SK-N-SH (cell line): ENCODE results near the gene THEM5. TPM values are rescaled to one million over a fixed set of nuclear protein-coding genes. Genes with fewer than 3 reads are reported as not detected.

Source experiments
- CTCF ChIA-PET: fragments of 300-600, 350-600 bp; formaldehyde crosslinking; extraction: SDS; loops from one replicate; lab custom pipeline; 2021; lab: Yijun Ruan, JAX
- POLR2A ChIA-PET: fragments of 350-600 bp; sonication (Branson Sonifier 250); formaldehyde crosslinking; extraction: SDS; loops from one replicate; lab custom pipeline; 2020; ENCODE audit warnings: antibody characterized with exemption, inconsistent platforms; lab: Yijun Ruan, JAX
- DNase-seq: peaks from one replicate; pipeline ENCODE4 v3.0.0; 2012
- H2AFZ ChIP-seq: fragments of 200-600 bp; sonication (generic); 2 replicates; pipeline ENCODE4 v1.8.1; 2016; ENCODE audit warnings: antibody characterized with exemption, mild to moderate bottlenecking, low read depth
- H3F3A ChIP-seq: fragments of 200-600 bp; sonication (generic); replicated peaks from 2 replicates; pipeline ENCODE3; 2016; ENCODE audit warnings: antibody characterized with exemption, mild to moderate bottlenecking; ENCODE audit not compliant: insufficient read depth
- H3K27ac ChIP-seq, 2 experiments: fragments of 200-500 bp in 1 of 2; fragments of 200-600 bp in 1 of 2; sonication (Bioruptor generic) in 1 of 2; sonication (generic), shearing (Covaris generic) in 1 of 2; 2 replicates each; pipeline versions ENCODE4 v1.5.1 to v1.6.1; 2014 to 2016; ENCODE audit warnings: low read depth in 2 of 2, inconsistent platforms in 1 of 2, low read length in 1 of 2, mild to moderate bottlenecking in 1 of 2, mixed read lengths in 1 of 2
- H3K27me3 ChIP-seq: fragments of 200-600 bp; sonication (generic), shearing (Covaris generic); 2 replicates; pipeline ENCODE4 v1.6.1; 2016; ENCODE audit warnings: mixed run types; ENCODE audit not compliant: insufficient read depth
- H3K36me3 ChIP-seq, 2 experiments: fragments of 200-500 bp in 1 of 2; fragments of 200-600 bp in 1 of 2; sonication (Bioruptor generic) in 1 of 2; sonication (generic) in 1 of 2; replicated peaks in 1 of 2; 2 replicates each; pipeline versions ENCODE3 to v1.5.1; 2014 to 2016; ENCODE audit warnings: low read length in 1 of 2, mild to moderate bottlenecking in 1 of 2; ENCODE audit not compliant: insufficient read depth in 2 of 2, control insufficient read depth in 1 of 2
- H3K4me1 ChIP-seq, 2 experiments: fragments of 200-500 bp in 1 of 2; fragments of 200-600 bp in 1 of 2; sonication (Bioruptor generic) in 1 of 2; sonication (generic), shearing (Covaris generic) in 1 of 2; 2 replicates each; pipeline versions ENCODE4 v1.5.1 to v1.6.1; 2014 to 2016; ENCODE audit warnings: low read depth in 1 of 2, low read length in 1 of 2, mixed run types in 1 of 2; ENCODE audit not compliant: insufficient read depth in 2 of 2, control insufficient read depth in 1 of 2
- H3K4me2 ChIP-seq: fragments of 200-600 bp; sonication (generic), shearing (Covaris generic); 2 replicates; pipeline ENCODE4 v1.6.1; 2017; ENCODE audit warnings: mixed run types
- H3K4me3 ChIP-seq, 2 experiments: fragments of 200-500 bp in 1 of 2; fragments of 200-600 bp in 1 of 2; sonication (Bioruptor generic) in 1 of 2; sonication (generic), shearing (Covaris generic) in 1 of 2; 2 replicates each; pipeline versions ENCODE4 v1.5.1 to v1.8.1; 2014 to 2016; ENCODE audit warnings: low read depth in 2 of 2, inconsistent platforms in 1 of 2, low read length in 1 of 2, mild to moderate bottlenecking in 1 of 2, mixed read lengths in 1 of 2, moderate library complexity in 1 of 2
- H3K79me2 ChIP-seq: fragments of 200-600 bp; sonication (generic); 2 replicates; pipeline ENCODE4 v1.8.1; 2017; ENCODE audit warnings: mild to moderate bottlenecking; ENCODE audit not compliant: insufficient read depth
- H3K9ac ChIP-seq: fragments of 200-600 bp; sonication (generic); 2 replicates; pipeline ENCODE4 v1.6.1; 2017; ENCODE audit warnings: mixed run types
- H3K9me2 ChIP-seq: fragments of 200-600 bp; sonication (generic); 2 replicates; pipeline ENCODE4 v1.6.1; 2017; ENCODE audit warnings: mixed run types
- H3K9me3 ChIP-seq: fragments of 200-600 bp; sonication (generic); 2 replicates; pipeline ENCODE4 v1.6.1; 2017; ENCODE audit warnings: mixed run types, mild to moderate bottlenecking, moderate library complexity
- H4K20me1 ChIP-seq: fragments of 200-600 bp; sonication (generic); 2 replicates; pipeline ENCODE4 v1.6.1; 2017; ENCODE audit warnings: mild to moderate bottlenecking, mixed run types; ENCODE audit not compliant: insufficient read depth
- ELF1 ChIP-seq: IDR thresholded peaks from 2 replicates; pipeline ENCODE4 v1.4.0; 2012
- FOSL2 ChIP-seq: IDR thresholded peaks from 2 replicates; pipeline ENCODE4 v1.4.0; 2012; ENCODE audit warnings: low read depth, mild to moderate bottlenecking, moderate library complexity, borderline replicate concordance
- GATA2 ChIP-seq: sonication (generic); formaldehyde crosslinking; IDR thresholded peaks from 2 replicates; pipeline ENCODE4 v1.5.0; 2020; ENCODE audit warnings: mild to moderate bottlenecking, missing genetic modification reagents
- JUND ChIP-seq: IDR thresholded peaks from 2 replicates; pipeline ENCODE4 v1.4.0; 2012
- POLR2AphosphoS5 ChIP-seq: IDR thresholded peaks from 2 replicates; pipeline ENCODE4 v1.6.1; 2012; ENCODE audit warnings: low read depth, low read length
- RAD21 ChIP-seq: IDR thresholded peaks from 2 replicates; pipeline ENCODE4 v1.6.1; 2012; ENCODE audit warnings: mild to moderate bottlenecking, low read length
- SIN3A ChIP-seq: IDR thresholded peaks from 2 replicates; pipeline ENCODE4 v1.6.1; 2012; ENCODE audit warnings: low read depth, mild to moderate bottlenecking, low read length, moderate library complexity, borderline replicate concordance
- SMC3 ChIP-seq: IDR thresholded peaks from 2 replicates; pipeline ENCODE4 v1.6.1; 2012; ENCODE audit warnings: low read depth, low read length, improper control_type of control experiment
- TAF1 ChIP-seq: IDR thresholded peaks from 2 replicates; pipeline ENCODE4 v1.6.1; 2012; ENCODE audit warnings: low read depth, mild to moderate bottlenecking, low read length, moderate library complexity, borderline replicate concordance
- TEAD4 ChIP-seq: IDR thresholded peaks from 2 replicates; pipeline ENCODE4 v1.4.0; 2012; ENCODE audit warnings: mild to moderate bottlenecking, borderline replicate concordance; ENCODE audit not compliant: insufficient read depth
- WGBS: methylation state at CpG from one replicate; pipeline ENCODE4 v1.1.6; 2017; ENCODE audit warnings: low lambda C conversion rate; 5-methylcytosine and 5-hydroxymethylcytosine counted together
- polyA plus RNA-seq, 3 experiments: library from polyadenylated mRNA; depleted of rRNA; stranded (reverse); fragments of >200 nt; gene quantifications; 2 replicates each; pipeline ENCODE4 v1.2.3, GENCODE V29; 2012
- TF ChIP-seq, protein P1 (sequence below): fragments of 150-350 bp; IDR thresholded peaks from 2 replicates; pipeline ENCODE4 v1.6.1; 2016; ENCODE audit warnings: mild to moderate bottlenecking, low read depth, low read length
- TF ChIP-seq, protein P2 (sequence below): IDR thresholded peaks from 2 replicates; pipeline ENCODE4 v1.4.0; 2012; ENCODE audit warnings: low read depth, borderline replicate concordance
- TF ChIP-seq, protein P3 (sequence below): IDR thresholded peaks from 2 replicates; pipeline ENCODE4 v1.6.1; 2012; ENCODE audit warnings: mild to moderate bottlenecking, low read depth, low read length, moderate library complexity
- TF ChIP-seq, protein P4 (sequence below): IDR thresholded peaks from 2 replicates; pipeline ENCODE4; 2012

THEM5 gene
- polyA plus RNA-seq, 1 of the 3 experiments (the other 2 are of a cell fraction), result not detected

DNA sequence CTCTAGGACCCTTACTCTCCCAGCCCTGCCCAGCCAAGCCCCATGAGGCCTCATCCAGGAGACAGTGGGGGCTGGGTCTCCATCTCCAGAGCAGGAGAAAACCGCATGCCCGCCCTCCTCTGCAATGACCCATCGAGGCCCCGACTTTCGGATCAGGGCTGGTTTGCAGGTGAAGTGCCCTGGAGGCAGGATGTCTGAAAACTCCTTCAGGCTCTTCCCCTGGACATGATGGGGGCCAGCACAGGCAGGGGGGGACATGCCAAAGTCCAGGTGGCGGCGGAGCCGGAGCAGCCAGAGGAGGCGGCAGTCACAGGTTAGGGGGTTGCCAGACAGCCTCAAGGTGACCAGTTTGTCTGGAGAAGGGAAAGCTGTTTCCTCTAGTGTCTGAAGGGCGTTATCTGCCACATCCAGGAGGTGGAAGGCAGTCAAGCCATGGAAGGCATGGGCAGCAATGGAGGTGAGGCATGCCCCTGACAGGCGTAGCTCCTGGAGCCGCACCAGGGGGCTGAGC, 52.1 kb downstream of the THEM5 start:
- WGBS, result 84% methylated on average over 8 of the region's 12 CpGs
- no peaks in the 10 kb centered on the region for H3K36me3 ChIP-seq
- H3K9me3 ChIP-seq, result no peaks in the 10 kb centered on the region
- ChIA-PET CTCF (interaction anchor here (2.5 kb wide), 1 partner anchor 12 kb away, joined by 9 read pairs; no protein-coding TSS in a partner anchor), POLR2A (no interaction called here)
- no peaks in the 10 kb centered on the region for H3F3A ChIP-seq
- H3K27me3 ChIP-seq, result peaks cover 53% of the 10 kb centered on the region
- H3K27ac ChIP-seq, result no peak overlapping the region; a peak in 1 of 4 replicates
- no peak for DNase-seq
- no peak overlapping the region for H3K4me2 ChIP-seq
- TF ChIP-seq ELF1 (no peak), SMC3 (no peak), JUND (no peak), SIN3A (no peak), FOSL2 (no peak), TEAD4 (no peak), GATA2 (no peak), RAD21 (no peak), POLR2AphosphoS5 (no peak), TAF1 (no peak)
- TF ChIP-seq, protein P1, sequence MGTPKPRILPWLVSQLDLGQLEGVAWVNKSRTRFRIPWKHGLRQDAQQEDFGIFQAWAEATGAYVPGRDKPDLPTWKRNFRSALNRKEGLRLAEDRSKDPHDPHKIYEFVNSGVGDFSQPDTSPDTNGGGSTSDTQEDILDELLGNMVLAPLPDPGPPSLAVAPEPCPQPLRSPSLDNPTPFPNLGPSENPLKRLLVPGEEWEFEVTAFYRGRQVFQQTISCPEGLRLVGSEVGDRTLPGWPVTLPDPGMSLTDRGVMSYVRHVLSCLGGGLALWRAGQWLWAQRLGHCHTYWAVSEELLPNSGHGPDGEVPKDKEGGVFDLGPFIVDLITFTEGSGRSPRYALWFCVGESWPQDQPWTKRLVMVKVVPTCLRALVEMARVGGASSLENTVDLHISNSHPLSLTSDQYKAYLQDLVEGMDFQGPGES, result no peak
- TF ChIP-seq, protein P2, sequence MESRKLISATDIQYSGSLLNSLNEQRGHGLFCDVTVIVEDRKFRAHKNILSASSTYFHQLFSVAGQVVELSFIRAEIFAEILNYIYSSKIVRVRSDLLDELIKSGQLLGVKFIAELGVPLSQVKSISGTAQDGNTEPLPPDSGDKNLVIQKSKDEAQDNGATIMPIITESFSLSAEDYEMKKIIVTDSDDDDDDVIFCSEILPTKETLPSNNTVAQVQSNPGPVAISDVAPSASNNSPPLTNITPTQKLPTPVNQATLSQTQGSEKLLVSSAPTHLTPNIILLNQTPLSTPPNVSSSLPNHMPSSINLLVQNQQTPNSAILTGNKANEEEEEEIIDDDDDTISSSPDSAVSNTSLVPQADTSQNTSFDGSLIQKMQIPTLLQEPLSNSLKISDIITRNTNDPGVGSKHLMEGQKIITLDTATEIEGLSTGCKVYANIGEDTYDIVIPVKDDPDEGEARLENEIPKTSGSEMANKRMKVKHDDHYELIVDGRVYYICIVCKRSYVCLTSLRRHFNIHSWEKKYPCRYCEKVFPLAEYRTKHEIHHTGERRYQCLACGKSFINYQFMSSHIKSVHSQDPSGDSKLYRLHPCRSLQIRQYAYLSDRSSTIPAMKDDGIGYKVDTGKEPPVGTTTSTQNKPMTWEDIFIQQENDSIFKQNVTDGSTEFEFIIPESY, result no peak
- TF ChIP-seq, protein P3, sequence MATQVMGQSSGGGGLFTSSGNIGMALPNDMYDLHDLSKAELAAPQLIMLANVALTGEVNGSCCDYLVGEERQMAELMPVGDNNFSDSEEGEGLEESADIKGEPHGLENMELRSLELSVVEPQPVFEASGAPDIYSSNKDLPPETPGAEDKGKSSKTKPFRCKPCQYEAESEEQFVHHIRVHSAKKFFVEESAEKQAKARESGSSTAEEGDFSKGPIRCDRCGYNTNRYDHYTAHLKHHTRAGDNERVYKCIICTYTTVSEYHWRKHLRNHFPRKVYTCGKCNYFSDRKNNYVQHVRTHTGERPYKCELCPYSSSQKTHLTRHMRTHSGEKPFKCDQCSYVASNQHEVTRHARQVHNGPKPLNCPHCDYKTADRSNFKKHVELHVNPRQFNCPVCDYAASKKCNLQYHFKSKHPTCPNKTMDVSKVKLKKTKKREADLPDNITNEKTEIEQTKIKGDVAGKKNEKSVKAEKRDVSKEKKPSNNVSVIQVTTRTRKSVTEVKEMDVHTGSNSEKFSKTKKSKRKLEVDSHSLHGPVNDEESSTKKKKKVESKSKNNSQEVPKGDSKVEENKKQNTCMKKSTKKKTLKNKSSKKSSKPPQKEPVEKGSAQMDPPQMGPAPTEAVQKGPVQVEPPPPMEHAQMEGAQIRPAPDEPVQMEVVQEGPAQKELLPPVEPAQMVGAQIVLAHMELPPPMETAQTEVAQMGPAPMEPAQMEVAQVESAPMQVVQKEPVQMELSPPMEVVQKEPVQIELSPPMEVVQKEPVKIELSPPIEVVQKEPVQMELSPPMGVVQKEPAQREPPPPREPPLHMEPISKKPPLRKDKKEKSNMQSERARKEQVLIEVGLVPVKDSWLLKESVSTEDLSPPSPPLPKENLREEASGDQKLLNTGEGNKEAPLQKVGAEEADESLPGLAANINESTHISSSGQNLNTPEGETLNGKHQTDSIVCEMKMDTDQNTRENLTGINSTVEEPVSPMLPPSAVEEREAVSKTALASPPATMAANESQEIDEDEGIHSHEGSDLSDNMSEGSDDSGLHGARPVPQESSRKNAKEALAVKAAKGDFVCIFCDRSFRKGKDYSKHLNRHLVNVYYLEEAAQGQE, result no peak
- TF ChIP-seq, protein P4, sequence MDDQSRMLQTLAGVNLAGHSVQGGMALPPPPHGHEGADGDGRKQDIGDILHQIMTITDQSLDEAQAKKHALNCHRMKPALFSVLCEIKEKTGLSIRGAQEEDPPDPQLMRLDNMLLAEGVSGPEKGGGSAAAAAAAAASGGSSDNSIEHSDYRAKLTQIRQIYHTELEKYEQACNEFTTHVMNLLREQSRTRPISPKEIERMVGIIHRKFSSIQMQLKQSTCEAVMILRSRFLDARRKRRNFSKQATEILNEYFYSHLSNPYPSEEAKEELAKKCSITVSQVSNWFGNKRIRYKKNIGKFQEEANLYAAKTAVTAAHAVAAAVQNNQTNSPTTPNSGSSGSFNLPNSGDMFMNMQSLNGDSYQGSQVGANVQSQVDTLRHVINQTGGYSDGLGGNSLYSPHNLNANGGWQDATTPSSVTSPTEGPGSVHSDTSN, result no peak
- TF ChIP-seq, all 33 proteins: peak for 0
- H3K4me3 ChIP-seq, result no peak overlapping the region
- no peaks in the 10 kb centered on the region for H3K9me2 ChIP-seq
- H3K9ac ChIP-seq, result no peak overlapping the region
- H3K79me2 ChIP-seq, result no peaks in the 10 kb centered on the region
- H4K20me1 ChIP-seq, result no peaks in the 10 kb centered on the region
- peaks cover 0 to 51% of the 10 kb centered on the region in 2 experiments; a peak in 2 of 4 replicates for H3K4me1 ChIP-seq
- no peak overlapping the region for H2AFZ ChIP-seq
